K562 (cell line): Measurements from ENCODE around the gene APP. TPM values are rescaled to one million over a fixed set of nuclear protein-coding genes. Genes with fewer than 3 reads are reported as not detected.

Source experiments
- ATAC-seq: fragments of 200-7000 bp; cut with Tn5 transposase; 3 replicates; pipeline ENCODE4 v1.9.1; 2020; ENCODE audit warnings: moderate library complexity
- BruUV-seq: library from RNA; stranded (reverse); fragments of 400-500 nt; replicated peaks from 2 replicates; lab custom pipeline; 2021; lab: Mats Ljungman, UMichigan
- CTCF ChIA-PET: fragments of 300-600 bp; formaldehyde crosslinking; extraction: SDS; loops from one replicate; lab custom pipeline; 2021; ENCODE audit warnings: low intra/inter-chr PET ratio; lab: Yijun Ruan, JAX
- POLR2A ChIA-PET: fragments of 300-600, 350-650 bp; sonication (Branson Sonifier 250); formaldehyde crosslinking; extraction: SDS; loops from one replicate; lab custom pipeline; 2021; ENCODE audit warnings: antibody characterized with exemption, inconsistent platforms; lab: Yijun Ruan, JAX
- DNase-seq, 4 experiments: peaks; one replicate each; pipeline versions ENCODE4 v3.0.0 to v3.0.0-alpha.2; 2011 to 2018; ENCODE audit warnings: low spot score in 3 of 4, mixed read lengths in 3 of 4; ENCODE audit errors: extremely low read depth in 1 of 4
- FAIRE-seq: peaks from 2 replicates; lab custom pipeline; 2011; peaks lifted over from hg19 to GRCh38; lab: Jason Lieb, UNC
- H2AFZ ChIP-seq: 2 replicates; pipeline ENCODE4 v1.6.0; 2011; ENCODE audit warnings: low read depth, low read length, control low read depth, inconsistent platforms
- H3K27ac ChIP-seq: fragments of 200-600 bp; 3 replicates; pipeline ENCODE4 v1.8.0; 2011; ENCODE audit warnings: low read depth, mild to moderate bottlenecking, control low read depth, inconsistent platforms, low read length, moderate library complexity, mixed read lengths; ENCODE audit errors: extremely low read depth
- H3K27me3 ChIP-seq, 2 experiments: fragments of 300-600 bp in 1 of 2; 2 replicates in 1 of 2; 3 replicates in 1 of 2; pipeline versions ENCODE4 v1.6.0 to v1.8.0; 2011; ENCODE audit warnings: inconsistent platforms in 2 of 2, low read length in 2 of 2, mild to moderate bottlenecking in 1 of 2, mixed read lengths in 1 of 2, moderate library complexity in 1 of 2; ENCODE audit not compliant: control insufficient read depth in 2 of 2, insufficient read depth in 2 of 2
- H3K36me3 ChIP-seq: fragments of 300-600 bp; 3 replicates; pipeline ENCODE4 v1.8.0; 2011; ENCODE audit warnings: mild to moderate bottlenecking, low read length, inconsistent platforms; ENCODE audit not compliant: control insufficient read depth, insufficient read depth
- H3K4me1 ChIP-seq, 2 experiments: fragments of 200-600 bp in 1 of 2; replicated peaks in 1 of 2; 2 replicates in 1 of 2; 3 replicates in 1 of 2; pipeline versions ENCODE4 v1.5.1 to v1.8.0; 2011; ENCODE audit warnings: inconsistent platforms in 2 of 2, low read length in 2 of 2, mild to moderate bottlenecking in 1 of 2, mixed read lengths in 1 of 2, moderate library complexity in 1 of 2; ENCODE audit not compliant: control insufficient read depth in 2 of 2, insufficient read depth in 2 of 2
- H3K4me2 ChIP-seq: 2 replicates; pipeline ENCODE4 v1.6.1; 2011; ENCODE audit warnings: low read length, control low read depth, inconsistent platforms, mixed read lengths; ENCODE audit not compliant: insufficient read depth
- H3K4me3 ChIP-seq: fragments of 200-600 bp; sonication (generic), shearing (Covaris generic); 2 replicates; pipeline ENCODE4 v1.5.1; 2016; ENCODE audit warnings: control low read depth, inconsistent platforms
- H3K79me2 ChIP-seq: fragments of 200-600 bp; 3 replicates; pipeline ENCODE4 v1.8.0; 2011; ENCODE audit warnings: low read length, inconsistent platforms; ENCODE audit not compliant: control insufficient read depth, insufficient read depth
- H3K9ac ChIP-seq, 2 experiments: 2 replicates each; pipeline versions ENCODE4 v1.6.0 to v1.6.1; 2011; ENCODE audit warnings: low read depth in 2 of 2, low read length in 2 of 2, control low read depth in 1 of 2, inconsistent platforms in 1 of 2, mild to moderate bottlenecking in 1 of 2, mixed read lengths in 1 of 2; ENCODE audit not compliant: insufficient read depth in 1 of 2
- H3K9me1 ChIP-seq: one replicate; pipeline ENCODE4 v1.6.0; 2011; ENCODE audit warnings: inconsistent platforms, mild to moderate bottlenecking, low read length, moderate library complexity; ENCODE audit not compliant: control insufficient read depth, insufficient read depth
- H3K9me3 ChIP-seq: replicated peaks from 2 replicates; pipeline ENCODE4 v1.5.1; 2011; ENCODE audit warnings: low read depth, low read length, inconsistent platforms; ENCODE audit not compliant: control insufficient read depth, insufficient read depth
- H4K20me1 ChIP-seq: replicated peaks from 2 replicates; pipeline ENCODE4 v1.6.1; 2011; ENCODE audit warnings: low read length, inconsistent platforms, mixed read lengths; ENCODE audit not compliant: control insufficient read depth, insufficient read depth
- BMI1 ChIP-seq: fragments of 150-350 bp; IDR thresholded peaks from 2 replicates; pipeline ENCODE4 v1.6.1; 2014; ENCODE audit warnings: low read length
- CREB3L1 ChIP-seq: fragments of 450-650 bp; IDR thresholded peaks from 2 replicates; pipeline ENCODE4 v1.6.1; 2014; ENCODE audit warnings: low read depth, mild to moderate bottlenecking, moderate library complexity, borderline replicate concordance
- KLF10 ChIP-seq: fragments of 250-450 bp; sonication (Bioruptor Pico); IDR thresholded peaks from 2 replicates; pipeline ENCODE4 v1.6.1; 2021; ENCODE audit warnings: matching md5 sums
- MEF2D ChIP-seq: conservative IDR thresholded peaks from 2 replicates; pipeline ENCODE4 v1.6.1; 2016; ENCODE audit warnings: low read depth, missing genetic modification characterization, missing compliant biosample characterization
- MEIS2 ChIP-seq: fragments of 450-650 bp; IDR thresholded peaks from 2 replicates; pipeline ENCODE4 v1.6.1; 2014; ENCODE audit warnings: mild to moderate bottlenecking; ENCODE audit not compliant: partially characterized antibody
- MLLT1 ChIP-seq, 2 experiments: fragments of 450-650 bp; IDR thresholded peaks; 2 replicates each; pipeline ENCODE4 v1.6.1; 2016
- NR1H2 ChIP-seq: sonication (generic); formaldehyde crosslinking; IDR thresholded peaks from 2 replicates; pipeline ENCODE4 v1.4.0; 2020; ENCODE audit warnings: mild to moderate bottlenecking, missing genetic modification reagents
- RNF219 ChIP-seq: fragments of 250-450 bp; sonication (Bioruptor Pico); IDR thresholded peaks from 2 replicates; pipeline ENCODE4 v1.5.0; 2022; ENCODE audit warnings: mild to moderate bottlenecking
- SMAD4 ChIP-seq: fragments of 250-450 bp; sonication (Bioruptor Pico); conservative IDR thresholded peaks from 2 replicates; pipeline ENCODE4 v1.8.0; 2021; ENCODE audit warnings: inconsistent platforms, mild to moderate bottlenecking, moderate library complexity
- ZBTB5 ChIP-seq: fragments of 450-650 bp; IDR thresholded peaks from 2 replicates; pipeline ENCODE4 v1.6.1; 2017; ENCODE audit warnings: antibody characterized with exemption
- ZNF133 ChIP-seq: fragments of 250-450 bp; sonication (Bioruptor Pico); IDR thresholded peaks from 2 replicates; pipeline ENCODE4 v1.4.0; 2020; ENCODE audit warnings: mild to moderate bottlenecking
- ZNF23 ChIP-seq: fragments of 250-450 bp; sonication (Bioruptor Pico); IDR thresholded peaks from 2 replicates; pipeline ENCODE4 v1.4.0; 2020; ENCODE audit warnings: mild to moderate bottlenecking
- ZNF445 ChIP-seq: fragments of 250-450 bp; sonication (Bioruptor Pico); IDR thresholded peaks from 2 replicates; pipeline ENCODE4 v1.4.0; 2020; ENCODE audit warnings: low read depth, mild to moderate bottlenecking, moderate library complexity
- ZNF57 ChIP-seq: fragments of 450-650 bp; formaldehyde crosslinking; IDR thresholded peaks from 2 replicates; pipeline ENCODE4 v1.4.0; 2020; ENCODE audit warnings: mild to moderate bottlenecking, moderate library complexity
- ZNF76 ChIP-seq: fragments of 250-450 bp; sonication (Bioruptor Pico); IDR thresholded peaks from 2 replicates; pipeline ENCODE4 v1.4.0; 2020; ENCODE audit warnings: mild to moderate bottlenecking, moderate library complexity, borderline replicate concordance
- ZZZ3 ChIP-seq: fragments of 450-650 bp; IDR thresholded peaks from 2 replicates; pipeline ENCODE4 v1.6.1; 2016; ENCODE audit warnings: antibody characterized with exemption, mild to moderate bottlenecking, moderate library complexity
- WGBS: fragments of 100-300 bp; shearing (Covaris generic); methylation state at CpG from one replicate; pipeline ENCODE4 v1.1.6; 2016; ENCODE audit warnings: low coverage, mixed read lengths; ENCODE audit not compliant: insufficient coverage; ENCODE audit errors: missing lambda C conversion rate; 5-methylcytosine and 5-hydroxymethylcytosine counted together
- in situ Hi-C: fragments of 300-500 bp; cut with MboI; formaldehyde crosslinking; loops from 4 replicates; pipeline ENCODE4 v1.15.0; 2018; ENCODE audit warnings: inconsistent platforms, mixed read lengths
- intact Hi-C: fragments of 100-400 bp; cut with micrococcal nuclease; formaldehyde crosslinking; loops from 2 replicates; pipeline ENCODE4 v1.14.2; 2022
- polyA plus RNA-seq, 8 experiments: library from polyadenylated mRNA; depleted of rRNA in 4 of 8; stranded (reverse) in 5 of 8; unstranded in 3 of 8; fragments of >200 nt; fragmentation: Nextera tagmentation in 2 of 8; fragmentation: Illumina TruSeq in 1 of 8; extraction: Ambion mirVana in 2 of 8; extraction: Trizol in 1 of 8; gene quantifications; 2 replicates each; pipeline versions ENCODE4 v1.2.1 to v1.2.3, GENCODE V29; 2011 to 2014; ENCODE audit warnings: inconsistent platforms in 1 of 8, missing spikeins in 1 of 8
- total RNA-seq, 7 experiments: library from RNA; depleted of rRNA in 6 of 7; stranded (reverse); fragments of >200 nt in 6 of 7; fragmentation: Illumina TruSeq in 2 of 7; extraction: Trizol in 2 of 7; gene quantifications; 2 replicates each; pipeline versions ENCODE4 v1.2.1 to v1.2.3, GENCODE V29; 2011 to 2021; ENCODE audit warnings: low replicate concordance in 1 of 7

Gene APP
- total and polyA plus RNA-seq, 9 of the 15 experiments (the other 6 are each of a cell fraction or from before 2014, with no cell fraction given) = 0.01 to 1.5 (median 0.16) TPM; not detected in 5

- 0% methylated on average over 3 of the region's 3 CpGs for WGBS
- no peak for ATAC-seq
- in situ Hi-C loops = no loop called here
- no peak for DNase-seq
- Histone ChIP-seq H3K79me2 (no peaks in the 10 kb centered on the region), H2AFZ (no peak overlapping the region), H3K9me3 (no peaks in the 10 kb centered on the region), H3K9ac (no peak overlapping the region), H3K27ac (no peak overlapping the region), H3K4me3 (no peak overlapping the region), H4K20me1 (no peaks in the 10 kb centered on the region), H3K9me1 (no peaks in the 10 kb centered on the region), H3K4me2 (no peak overlapping the region), H3K4me1 (no peaks in the 10 kb centered on the region), H3K27me3 (no peaks in the 10 kb centered on the region), H3K36me3 (no peaks in the 10 kb centered on the region)
- intact Hi-C loops = no loop called here
- TF ChIP-seq ZNF445 (CRISPR knock-in tag) (no peak), ZNF76 (CRISPR knock-in tag) (no peak), MEF2D (tag) (no peak), MLLT1 (IDR thresholded peaks at IDR 0.05) (no peak), ZBTB5 (no peak), MEIS2 (no peak), SMAD4 (CRISPR knock-in tag) (no peak), NR1H2 (CRISPR knock-in tag) (no peak), CREB3L1 (no peak), RNF219 (CRISPR knock-in tag) (no peak), BMI1 (no peak), ZZZ3 (no peak), ZNF23 (no peak), ZNF133 (no peak), KLF10 (CRISPR knock-in tag) (no peak), ZNF57 (CRISPR knock-in tag) (no peak)
- BruUV-seq = no TSS peak
- ChIA-PET POLR2A (no interaction called here), CTCF (no interaction called here)
- FAIRE-seq = no peak
Measured at GRCh38 chr21:25931765-25932164, 238.8 kb downstream of the APP start.
